ENCODE data around the gene ADGRF1.

DNA sequence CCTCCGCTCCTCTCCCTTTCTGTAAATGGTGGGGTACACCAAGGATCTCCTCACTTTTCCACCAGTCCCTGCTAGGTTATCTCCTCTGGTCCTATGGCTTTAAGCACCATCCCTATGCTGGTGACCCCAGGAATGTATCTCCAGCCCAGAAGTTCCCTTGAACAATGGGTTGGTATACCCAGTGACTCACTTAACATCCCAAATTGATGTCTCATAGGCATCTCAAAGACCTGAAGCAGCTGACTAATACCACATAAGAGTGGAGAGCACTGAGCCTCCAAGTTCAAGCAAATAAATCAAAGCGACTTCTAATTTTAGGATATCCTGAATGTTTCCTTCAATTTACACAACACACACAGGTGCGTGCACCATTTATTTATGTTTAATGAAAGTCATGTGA lies 48.3 kb downstream of the ADGRF1 start:
- TF ChIP-seq, protein P1, sequence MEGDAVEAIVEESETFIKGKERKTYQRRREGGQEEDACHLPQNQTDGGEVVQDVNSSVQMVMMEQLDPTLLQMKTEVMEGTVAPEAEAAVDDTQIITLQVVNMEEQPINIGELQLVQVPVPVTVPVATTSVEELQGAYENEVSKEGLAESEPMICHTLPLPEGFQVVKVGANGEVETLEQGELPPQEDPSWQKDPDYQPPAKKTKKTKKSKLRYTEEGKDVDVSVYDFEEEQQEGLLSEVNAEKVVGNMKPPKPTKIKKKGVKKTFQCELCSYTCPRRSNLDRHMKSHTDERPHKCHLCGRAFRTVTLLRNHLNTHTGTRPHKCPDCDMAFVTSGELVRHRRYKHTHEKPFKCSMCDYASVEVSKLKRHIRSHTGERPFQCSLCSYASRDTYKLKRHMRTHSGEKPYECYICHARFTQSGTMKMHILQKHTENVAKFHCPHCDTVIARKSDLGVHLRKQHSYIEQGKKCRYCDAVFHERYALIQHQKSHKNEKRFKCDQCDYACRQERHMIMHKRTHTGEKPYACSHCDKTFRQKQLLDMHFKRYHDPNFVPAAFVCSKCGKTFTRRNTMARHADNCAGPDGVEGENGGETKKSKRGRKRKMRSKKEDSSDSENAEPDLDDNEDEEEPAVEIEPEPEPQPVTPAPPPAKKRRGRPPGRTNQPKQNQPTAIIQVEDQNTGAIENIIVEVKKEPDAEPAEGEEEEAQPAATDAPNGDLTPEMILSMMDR (IDR thresholded peaks at IDR 0.05; ENCODE audit: low read depth, low read length), result no peak
- no peak for TF ChIP-seq EZH2phosphoT487 (IDR thresholded peaks at IDR 0.05; ENCODE audit: low read depth)

Measured in OCI-LY3 (cell line).